ENCODE results near the gene ARMH3. TPM values are rescaled to one million over a fixed set of nuclear protein-coding genes. Genes with fewer than 3 reads are reported as not detected.
"Not testable (repeated sequence)": the region's sequence is repeated elsewhere in the genome, so short reads cannot be mapped to it uniquely, and the experiment has no call there.

ARMH3 gene
- 23.2 TPM for total RNA-seq

- DNase-seq (ENCODE audit: low spot score in 2 of 2) (peak; percentile 95 to 97), FAIRE-seq (no peak)
Measured at GRCh38 chr10:102055647-102056419, at the start of gene ARMH3. TSS of gene ARMH3 (minus strand) at chr10:102056173. CDS start at chr10:102040114, 16,059 bp downstream.

GRCh38 chr10:102102421-102102820, 46.4 kb upstream of the ARMH3 start:
- FAIRE-seq, result no peak
- no peak for DNase-seq (ENCODE audit: low spot score in 2 of 2)

GRCh38 chr10:102101152-102101551, 45.2 kb upstream of the ARMH3 start:
- DNase-seq (ENCODE audit: low spot score in 2 of 2) (no peak), FAIRE-seq (no peak)

- FAIRE-seq, result no peak
Measured at GRCh38 chr10:102096449-102096848, 40.5 kb upstream of the ARMH3 start.

GRCh38 chr10:102090772-102091171, 34.8 kb upstream of the ARMH3 start:
- FAIRE-seq (no peak), DNase-seq (ENCODE audit: low spot score in 2 of 2) (no peak)

More at GRCh38 chr10:102096449-102096848, 40.5 kb upstream of the ARMH3 start:
- DNase-seq (ENCODE audit: low spot score in 2 of 2), result no peak

- FAIRE-seq (no peak), DNase-seq (ENCODE audit: low spot score in 2 of 2) (no peak)
Measured at GRCh38 chr10:102086196-102086595, 30.2 kb upstream of the ARMH3 start.

- DNase-seq (ENCODE audit: low spot score in 2 of 2) (no peak), FAIRE-seq (no peak)
Measured at GRCh38 chr10:102085336-102085735, 29.4 kb upstream of the ARMH3 start.

- FAIRE-seq, result no peak
- DNase-seq (ENCODE audit: low spot score in 2 of 2), result no peak
Measured at GRCh38 chr10:102083541-102083940, 27.6 kb upstream of the ARMH3 start.

GRCh38 chr10:102072673-102073527, 16.9 kb upstream of the ARMH3 start:
- FAIRE-seq, result no peak
- peak; percentile 65 to 80 for DNase-seq (ENCODE audit: low spot score in 2 of 2)

GRCh38 chr10:102069071-102069470, 13.1 kb upstream of the ARMH3 start:
- DNase-seq (ENCODE audit: low spot score in 2 of 2) (no peak), FAIRE-seq (no peak)

GRCh38 chr10:102068216-102068615, 12.2 kb upstream of the ARMH3 start:
- DNase-seq (ENCODE audit: low spot score in 2 of 2) (no peak), FAIRE-seq (no peak)

- DNase-seq (ENCODE audit: low spot score in 2 of 2), result no peak
- FAIRE-seq, result no peak
Measured at GRCh38 chr10:102067091-102067916, 11.3 kb upstream of the ARMH3 start.

GRCh38 chr10:102066399-102067088, 10.6 kb upstream of the ARMH3 start:
- FAIRE-seq (no peak), DNase-seq (ENCODE audit: low spot score in 2 of 2) (no peak)

- peak; percentile 47 to 55 for DNase-seq (ENCODE audit: low spot score in 2 of 2)
- no peak for FAIRE-seq
Measured at GRCh38 chr10:102065561-102066398, 9.8 kb upstream of the ARMH3 start.

- DNase-seq (ENCODE audit: low spot score in 2 of 2) (peak; percentile 89 to 92), FAIRE-seq (no peak)
Measured at GRCh38 chr10:102064868-102065560, 9.0 kb upstream of the ARMH3 start, which contains the start of gene HPS6. TSS of gene HPS6 (plus strand) at chr10:102065349. CDS start at chr10:102065475, 126 bp downstream.

- DNase-seq (ENCODE audit: low spot score in 2 of 2) (no peak), FAIRE-seq (no peak)
Measured at GRCh38 chr10:102064503-102064867, 8.5 kb upstream of the ARMH3 start.

- DNase-seq (ENCODE audit: low spot score in 2 of 2), result no peak
- FAIRE-seq, result no peak
Measured at GRCh38 chr10:102059987-102060386, 4.0 kb upstream of the ARMH3 start.

GRCh38 chr10:102054881-102055646, 909 bp downstream of the ARMH3 start:
- not testable (repeated sequence) for DNase-seq (ENCODE audit: low spot score in 2 of 2); FAIRE-seq

All from frontal cortex (tissue), 4 donors.